ENCODE data around the gene HGF.

The HGF gene

GRCh38 chr7:81655271-81655670 lies 114.6 kb downstream of the HGF start:
- in situ Hi-C loops (cut with HindIII; ENCODE audit: low pct_ligation_motif_present, low sequenced_read_pairs), result no loop called here
- TF ChIP-seq CTCF (IDR thresholded peaks at IDR 0.05; ENCODE audit: low read depth, low read length, missing control alignments), result no peak
- Histone ChIP-seq H3K27me3 (replicated peaks) (no peaks in the 10 kb centered on the region), H3K36me3 (replicated peaks) (no peaks in the 10 kb centered on the region), H3K27ac (no peak overlapping the region), H3K4me3 (ENCODE audit: low read depth, low read length) (no peak overlapping the region)
- no peak for DNase-seq

- H3K27me3 ChIP-seq (replicated peaks), result no peaks in the 10 kb centered on the region
- TF ChIP-seq CTCF (IDR thresholded peaks at IDR 0.05; ENCODE audit: low read depth, low read length, missing control alignments), result no peak
- in situ Hi-C loops (cut with HindIII; ENCODE audit: low pct_ligation_motif_present, low sequenced_read_pairs), result no loop called here
- no peak overlapping the region for H3K27ac ChIP-seq
- H3K4me3 ChIP-seq (ENCODE audit: low read depth, low read length), result no peak overlapping the region
- no peak for DNase-seq
- H3K36me3 ChIP-seq (replicated peaks), result no peaks in the 10 kb centered on the region
These were observed 117.6 kb downstream of the HGF start for GRCh38 chr7:81652225-81652624.
